ENCODE results near the gene BEND7. TPM values are rescaled to one million over a fixed set of nuclear protein-coding genes. Genes with fewer than 3 reads are reported as not detected.

BEND7 gene
- total and polyA plus RNA-seq, 2 of the 8 experiments (the other 6 are each of a cell fraction or from before 2014, with no cell fraction given): 1.9 to 8.2 TPM

GRCh38 chr10:13492493-13493180 lies 36.2 kb downstream of the BEND7 start:
- Histone ChIP-seq H2BK20ac (ENCODE audit: low read length) (no peak overlapping the region), H3K4ac (replicated peaks; ENCODE audit: insufficient read length, low read depth, low read length) (no peak overlapping the region), H3K23me2 (ENCODE audit: low read depth, low read length) (no peaks in the 10 kb centered on the region), H3K14ac (ENCODE audit: insufficient read length) (no peak overlapping the region), H3K27me3 (replicated peaks in 1 of 4; ENCODE audit: control insufficient read depth in 3 of 4, extremely low read depth in 1 of 4, insufficient read depth in 3 of 4, low read length in 3 of 4) (no peaks in the 10 kb centered on the region), H3K4me1 (replicated peaks in 1 of 4; ENCODE audit: control insufficient read depth in 3 of 4, insufficient read depth in 4 of 4, low read length in 3 of 4) (peaks cover 0 to 6% (median 2%) of the 10 kb centered on the region in 4 experiments; a peak in 3 of 7 replicates), H3K9ac (replicated peaks in 1 of 4; ENCODE audit: extremely low read depth in 1 of 4, low read depth in 3 of 4, low read length in 3 of 4) (no peak overlapping the region), H3K56ac (replicated peaks; ENCODE audit: insufficient read length, low read depth, low read length) (no peak overlapping the region), H3K4me2 (ENCODE audit: insufficient read depth in 1 of 2, low read depth in 2 of 2, low read length in 2 of 2) (no peak overlapping the region), H4K20me1 (replicated peaks in 1 of 2; ENCODE audit: control insufficient read depth in 1 of 2, insufficient read depth in 2 of 2, low read length in 2 of 2) (no peaks in the 10 kb centered on the region), H3K79me1 (ENCODE audit: low read depth, low read length) (no peaks in the 10 kb centered on the region), H2BK5ac (ENCODE audit: low read depth, low read length) (no peak overlapping the region), H3K36me3 (ENCODE audit: control insufficient read depth in 2 of 4, insufficient read depth in 4 of 4, low read length in 3 of 4) (no peaks in the 10 kb centered on the region), H4K8ac (ENCODE audit: extremely low read depth, insufficient read depth, low read length) (no peak overlapping the region), H3K9me3 (ENCODE audit: insufficient read depth in 2 of 2, low read depth in 1 of 2, low read length in 1 of 2) (no peaks in the 10 kb centered on the region), H3K4me3 (ENCODE audit: extremely low read depth in 1 of 4, insufficient read depth in 2 of 4, low read depth in 3 of 4, low read length in 4 of 4) (no peak overlapping the region), H2BK15ac (ENCODE audit: low read length) (no peak overlapping the region), H3K27ac (ENCODE audit: low read depth, low read length) (no peak overlapping the region), H2AFZ (ENCODE audit: low read length) (no peak overlapping the region), H3K18ac (ENCODE audit: extremely low read depth, low read length) (no peak overlapping the region), H2AK5ac (ENCODE audit: low read depth, low read length) (no peak overlapping the region), H3K23ac (ENCODE audit: insufficient read length) (no peak overlapping the region), H3K79me2 (ENCODE audit: control insufficient read depth in 1 of 2, insufficient read depth in 2 of 2, low read length in 2 of 2) (no peaks in the 10 kb centered on the region), H4K5ac (ENCODE audit: insufficient read length, low read depth, low read length) (no peak overlapping the region), H2BK12ac (ENCODE audit: low read depth, low read length) (no peak overlapping the region), H4K91ac (replicated peaks; ENCODE audit: insufficient read length, low read length) (no peak overlapping the region), H2BK120ac (replicated peaks; ENCODE audit: low read depth, low read length) (no peak overlapping the region)
- no peak for FAIRE-seq
- ChIA-PET POLR2A (ENCODE audit: partially characterized antibody) (no interaction called here), CTCF (ENCODE audit: partially characterized antibody) (no interaction called here)
- no peak for DNase-seq (ENCODE audit: low read depth in 1 of 2, low spot score in 2 of 2)
- WGBS, 2 experiments (ENCODE audit: extremely low coverage in 1 of 2, insufficient coverage in 1 of 2, insufficient read length in 1 of 2, insufficient replicate concordance in 2 of 2, low coverage in 1 of 2, low lambda C conversion rate in 2 of 2, missing lambda C conversion rate in 1 of 2): 89% methylated on average over 16 of the region's 16 CpGs; no CpG with 5 or more reads in 1 of the 2 experiments
- no peak for TF ChIP-seq MAX (IDR thresholded peaks at IDR 0.05)
- no peak for TF ChIP-seq SP2 (IDR thresholded peaks at IDR 0.05; ENCODE audit: low read length)
- TF ChIP-seq TCF12 (IDR thresholded peaks at IDR 0.05; ENCODE audit: low read depth, low read length): no peak
- no peak for TF ChIP-seq EZH2 (IDR thresholded peaks at IDR 0.05; ENCODE audit: low read depth, low read length, severe bottlenecking)
- no peak for TF ChIP-seq GTF2F1 (IDR thresholded peaks at IDR 0.05; ENCODE audit: borderline replicate concordance, low read depth, low read length)
- no peak for TF ChIP-seq NRF1 (IDR thresholded peaks at IDR 0.05; ENCODE audit: low read depth, low read length)
